C4-2B (cell line): ENCODE measurements around the gene PRKG1.

Source experiments
- ZFX ChIP-seq: fragments of 450-650 bp; IDR thresholded peaks from 2 replicates; pipeline ENCODE4 v1.6.1; 2017
- TF ChIP-seq, protein P1 (sequence below): fragments of 450-650 bp; conservative IDR thresholded peaks from 2 replicates; pipeline ENCODE4 v1.5.1; 2017; ENCODE audit warnings: mild to moderate bottlenecking

DNA sequence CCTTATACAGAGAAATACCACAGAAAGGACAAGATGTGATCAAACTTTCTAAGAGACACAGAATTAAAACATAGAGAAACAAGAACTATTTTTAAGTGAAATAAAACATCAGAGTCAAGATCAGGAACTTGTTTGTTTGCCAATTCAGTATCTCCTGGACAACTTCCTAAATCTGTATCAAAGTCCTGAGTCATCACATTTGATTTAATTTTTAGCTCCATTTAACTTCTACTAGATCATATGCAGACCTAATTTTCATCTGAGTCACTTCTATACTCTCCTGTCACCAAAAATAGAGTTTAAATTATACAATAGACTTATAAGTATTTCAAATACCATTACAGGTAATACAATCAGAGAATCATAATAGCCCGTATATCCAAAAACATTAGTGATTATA is 268.1 kb downstream of the PRKG1 start:
- TF ChIP-seq, protein P1, sequence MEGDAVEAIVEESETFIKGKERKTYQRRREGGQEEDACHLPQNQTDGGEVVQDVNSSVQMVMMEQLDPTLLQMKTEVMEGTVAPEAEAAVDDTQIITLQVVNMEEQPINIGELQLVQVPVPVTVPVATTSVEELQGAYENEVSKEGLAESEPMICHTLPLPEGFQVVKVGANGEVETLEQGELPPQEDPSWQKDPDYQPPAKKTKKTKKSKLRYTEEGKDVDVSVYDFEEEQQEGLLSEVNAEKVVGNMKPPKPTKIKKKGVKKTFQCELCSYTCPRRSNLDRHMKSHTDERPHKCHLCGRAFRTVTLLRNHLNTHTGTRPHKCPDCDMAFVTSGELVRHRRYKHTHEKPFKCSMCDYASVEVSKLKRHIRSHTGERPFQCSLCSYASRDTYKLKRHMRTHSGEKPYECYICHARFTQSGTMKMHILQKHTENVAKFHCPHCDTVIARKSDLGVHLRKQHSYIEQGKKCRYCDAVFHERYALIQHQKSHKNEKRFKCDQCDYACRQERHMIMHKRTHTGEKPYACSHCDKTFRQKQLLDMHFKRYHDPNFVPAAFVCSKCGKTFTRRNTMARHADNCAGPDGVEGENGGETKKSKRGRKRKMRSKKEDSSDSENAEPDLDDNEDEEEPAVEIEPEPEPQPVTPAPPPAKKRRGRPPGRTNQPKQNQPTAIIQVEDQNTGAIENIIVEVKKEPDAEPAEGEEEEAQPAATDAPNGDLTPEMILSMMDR: no peak
- TF ChIP-seq ZFX: no peak
